Endometrial microvascular endothelial cells (primary cell): Measurements from ENCODE around the gene TSSK6. TPM values are rescaled to one million over a fixed set of nuclear protein-coding genes. Genes with fewer than 3 reads are reported as not detected.
"Not testable (repeated sequence)": the region's sequence is repeated elsewhere in the genome, so short reads cannot be mapped to it uniquely, and the experiment has no call there.

Experiments
- in situ Hi-C: cut with HindIII; loops from 2 replicates; pipeline ENCODE4 v1.10.0; 2017; ENCODE audit warnings: low sequenced_read_pairs, low pct_unique_long_range_greater_than_20kb; ENCODE audit errors: inconsistent ontology term
- total RNA-seq: library from RNA; depleted of rRNA; stranded (reverse); fragments of >200 nt; gene quantifications from one replicate; pipeline ENCODE4 v1.2.3, GENCODE V29; 2015; ENCODE audit errors: inconsistent ontology term

TSSK6 gene
- total RNA-seq, 1 donor from 2014 or later: 0.09 TPM

DNA sequence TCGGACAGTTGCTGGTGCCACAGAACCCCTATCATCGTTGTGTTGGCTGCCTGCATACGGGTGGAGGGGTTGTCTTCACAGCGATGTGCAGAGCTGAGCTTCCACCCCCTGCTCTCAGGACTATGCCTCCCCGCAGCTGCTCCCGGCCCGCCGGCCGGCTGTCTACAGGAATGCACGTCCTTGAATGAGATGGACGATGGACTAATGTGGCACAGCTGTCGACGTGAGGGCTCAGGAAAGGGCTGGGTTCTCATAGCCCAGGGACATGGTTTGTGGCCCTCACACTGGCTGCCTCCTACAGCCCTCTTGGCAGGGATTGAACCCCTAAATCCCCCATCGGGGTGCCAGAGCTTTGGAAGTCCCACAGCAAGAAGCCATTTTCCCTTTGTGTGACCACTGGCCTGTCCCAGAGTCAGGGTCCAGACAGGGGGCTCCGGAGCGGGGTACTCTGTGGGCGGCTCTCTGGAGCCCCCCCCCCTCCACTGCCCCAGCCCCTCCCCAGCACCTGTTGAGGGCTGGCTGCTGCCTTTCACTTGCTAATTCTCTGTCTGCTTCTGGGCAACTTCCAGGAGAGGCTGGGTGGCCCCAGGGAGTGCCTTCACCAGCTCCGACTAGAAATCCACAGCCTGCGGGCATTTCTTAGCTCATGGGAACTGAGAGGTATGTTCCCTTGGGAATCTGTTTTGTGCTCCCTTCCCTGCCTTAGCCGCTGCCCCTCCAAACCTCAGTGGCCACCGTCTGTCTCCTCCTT is 40.2 kb downstream of the TSSK6 start:
- in situ Hi-C loops: no loop called here

DNA sequence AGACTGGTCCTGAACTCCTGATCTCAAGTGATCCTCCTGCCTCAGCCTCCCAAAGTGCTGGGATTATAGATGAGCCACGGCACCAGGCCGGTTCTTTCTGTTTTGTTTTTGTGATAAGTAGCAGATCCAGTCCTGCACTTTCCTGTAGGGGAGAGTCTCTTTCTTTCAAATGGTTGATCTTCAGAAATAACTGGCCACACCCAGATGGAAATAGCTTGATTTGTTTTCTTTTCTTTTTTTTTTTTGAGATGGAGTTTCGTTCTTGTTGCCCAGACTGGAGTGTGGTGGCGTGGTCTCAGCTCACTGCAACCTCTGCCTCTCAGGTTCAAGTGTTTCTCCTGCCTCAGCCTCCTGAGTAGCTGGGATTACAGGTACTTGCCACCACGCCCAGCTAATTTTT is 43.2 kb downstream of the TSSK6 start:
- in situ Hi-C loops: not testable (repeated sequence)

DNA sequence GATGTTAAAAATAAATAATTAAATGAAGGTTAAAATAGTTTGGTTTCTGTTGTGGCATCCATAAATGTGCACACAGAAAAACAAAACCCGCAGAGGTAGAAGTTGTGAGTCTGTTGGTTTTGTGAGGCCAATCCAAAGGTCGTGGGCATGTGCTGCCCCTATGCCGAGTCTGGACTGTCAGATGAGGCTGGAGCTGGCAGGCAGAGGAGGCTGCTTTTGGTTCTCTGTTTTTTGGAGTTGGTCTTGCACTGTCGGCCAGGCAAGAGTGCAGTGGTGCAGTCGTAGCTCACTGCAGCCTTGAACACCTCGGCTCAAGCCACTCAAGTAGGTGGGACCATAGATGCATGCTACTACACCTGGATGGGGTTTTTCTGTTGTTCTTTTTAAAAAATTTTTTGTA is 43.7 kb downstream of the TSSK6 start:
- in situ Hi-C loops: no loop called here

- in situ Hi-C loops: no loop called here
Observed at GRCh38 chr19:19470579-19470978, 44.8 kb downstream of the TSSK6 start.

DNA sequence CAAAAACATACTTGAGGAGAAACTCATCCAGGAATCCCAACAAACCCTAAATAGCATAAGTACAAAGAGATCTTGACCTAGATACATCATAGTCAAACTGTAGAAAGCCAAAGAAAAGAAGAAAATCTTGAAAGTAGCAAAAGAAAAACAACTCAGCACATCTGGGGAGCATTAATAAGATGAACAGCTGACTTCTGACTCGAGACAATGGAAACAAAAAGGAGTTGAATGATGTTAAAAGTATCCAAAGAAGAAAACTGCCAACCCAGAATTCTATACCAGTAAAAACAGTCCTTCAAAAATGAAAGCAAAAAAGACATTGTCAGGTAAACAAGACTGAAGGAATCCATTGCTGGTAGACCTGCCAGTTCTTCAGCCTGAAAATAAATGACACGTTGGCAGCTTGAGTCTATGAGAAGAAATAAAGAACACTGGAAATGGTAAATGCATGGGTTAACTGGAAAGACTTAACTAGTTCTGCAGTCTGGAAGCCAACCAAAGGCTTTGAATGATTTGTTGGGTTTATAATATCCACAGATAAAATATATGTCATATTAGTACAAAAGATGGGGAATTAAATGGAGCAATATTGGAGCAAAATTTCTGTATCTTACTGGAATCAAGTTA is 46.8 kb downstream of the TSSK6 start:
- in situ Hi-C loops: no loop called here

DNA sequence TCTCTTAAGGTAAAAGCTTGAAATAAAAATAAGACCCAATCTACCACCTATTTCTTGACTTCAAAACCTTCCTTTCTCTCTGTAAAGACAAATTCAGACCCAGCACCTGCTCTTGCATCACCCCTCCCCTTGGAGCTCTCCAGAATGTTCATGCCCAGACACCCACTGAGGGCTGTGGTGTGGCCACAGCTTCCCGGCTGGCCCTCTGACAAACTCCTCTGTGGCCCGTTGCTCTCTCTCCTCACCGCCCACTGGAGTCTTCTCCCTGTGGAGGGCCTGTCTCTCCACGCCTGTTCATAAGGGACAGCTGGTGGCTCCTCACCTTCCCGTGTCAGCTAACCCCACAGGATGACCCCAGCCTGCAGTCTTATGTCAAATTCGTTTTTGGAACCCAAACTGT is 49.1 kb downstream of the TSSK6 start:
- in situ Hi-C loops: no loop called here

- in situ Hi-C loops: no loop called here
Observed at GRCh38 chr19:19465436-19466070, 49.8 kb downstream of the TSSK6 start.

DNA sequence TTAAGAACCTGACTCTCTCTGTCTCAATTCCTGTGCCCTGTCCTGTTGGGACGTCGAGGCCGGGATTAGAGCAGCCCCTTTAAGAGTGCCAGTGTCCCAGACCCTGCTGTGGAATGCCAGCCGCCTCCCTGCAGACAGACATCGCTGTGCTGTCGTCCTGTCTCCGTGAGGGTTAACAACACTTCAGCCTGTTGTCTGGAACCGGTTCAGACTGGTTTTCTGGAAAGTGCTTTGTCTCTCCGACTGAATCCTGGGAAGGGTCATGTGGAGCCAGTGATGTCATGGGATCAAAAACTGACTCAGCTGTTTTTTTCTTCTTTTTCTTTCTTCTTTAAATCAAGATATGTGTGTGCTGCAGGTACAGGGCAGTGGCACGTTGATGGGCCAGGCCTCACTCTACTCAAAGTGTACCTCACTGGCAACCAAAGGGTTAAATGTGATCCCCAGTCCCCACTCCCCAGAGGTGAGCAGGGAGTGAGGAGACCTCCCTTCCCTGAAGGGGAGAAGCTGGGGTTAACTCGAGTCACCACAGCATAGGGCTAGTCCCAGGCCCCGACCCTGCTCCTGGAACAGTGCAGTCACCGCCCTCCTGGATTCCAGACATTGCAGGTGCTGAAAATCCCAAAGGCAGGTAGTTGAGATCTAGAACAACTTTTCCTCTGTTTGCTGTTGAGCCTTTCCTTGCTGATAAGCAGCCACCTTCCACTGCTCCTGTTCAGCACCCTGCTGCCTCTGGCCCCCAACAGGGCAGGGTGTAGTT is 50.8 kb downstream of the TSSK6 start:
- in situ Hi-C loops: no loop called here

Other genes starting within 250 kb of the TSSK6 start
- not detected for gene TM6SF2, start 242.2 kb downstream of the TSSK6 start, total RNA-seq
- gene SUGP1, start 195.0 kb downstream of the TSSK6 start, total RNA-seq: 32.2 TPM
- 35.3 TPM for gene MAU2, start 194.7 kb downstream of the TSSK6 start, total RNA-seq
- 102 TPM for gene GATAD2A, start 109.9 kb downstream of the TSSK6 start, total RNA-seq
- 2.9 TPM for gene NDUFA13, start 677 bp upstream of the TSSK6 start, total RNA-seq
- not detected for gene YJEFN3, start 13.4 kb upstream of the TSSK6 start, total RNA-seq
- not detected for gene CILP2, start 22.7 kb upstream of the TSSK6 start, total RNA-seq
- gene PBX4, start 103.1 kb upstream of the TSSK6 start, total RNA-seq: not detected
- gene LPAR2, start 112.7 kb upstream of the TSSK6 start, total RNA-seq: 0.56 TPM
- gene GMIP, start 128.1 kb upstream of the TSSK6 start, total RNA-seq: 29.0 TPM
- 46.7 TPM for gene ATP13A1, start 148.1 kb upstream of the TSSK6 start, total RNA-seq
- gene ZNF101, start 153.3 kb upstream of the TSSK6 start, total RNA-seq: 3.7 TPM
- 1.8 TPM for gene ZNF14, start 217.6 kb upstream of the TSSK6 start, total RNA-seq